ENCODE measurements around the gene SCML2.

DNA sequence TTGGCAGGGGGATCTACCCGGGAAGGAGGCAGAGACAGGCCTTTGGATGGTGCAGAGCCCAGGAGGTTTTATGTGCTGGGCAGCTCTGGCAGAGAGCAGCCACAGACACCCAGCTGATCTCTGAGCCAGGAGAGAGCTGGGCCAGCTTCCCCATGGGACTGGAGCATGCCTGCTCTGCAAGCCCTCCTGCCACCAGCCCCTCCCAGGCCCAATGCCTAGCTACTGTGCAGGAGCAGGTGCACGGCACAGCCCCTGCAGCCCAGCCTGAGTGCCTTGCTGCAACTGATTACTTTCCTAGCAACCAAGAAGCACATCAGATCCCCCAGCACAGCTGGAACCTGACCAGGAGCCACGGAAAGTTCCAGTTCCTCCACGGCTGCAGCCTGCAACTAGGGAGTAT, 76.0 kb downstream of the SCML2 start:
- TF ChIP-seq GATA2 (IDR thresholded peaks at IDR 0.05; ENCODE audit: low read depth, low read length) (no peak), GATA3 (IDR thresholded peaks at IDR 0.05; ENCODE audit: low read depth, low read length) (no peak)

All from SH-SY5Y (cell line).